Breast epithelium (tissue), 4 donors: ENCODE measurements around the gene NUDT21. TPM values are rescaled to one million over a fixed set of nuclear protein-coding genes. Genes with fewer than 3 reads are reported as not detected.

ENCODE experiments used
- DNase-seq, 2 donors: peaks; one replicate each; pipeline ENCODE4 v3.0.0-alpha.2; 2019; ENCODE audit warnings: low spot score in 2 of 2
- H3K27ac ChIP-seq, 2 donors: fragments of 200-600 bp; sonication (generic) in 1 of 2; one replicate each; pipeline ENCODE4 v1.5.1; 2016 to 2019; ENCODE audit warnings: mild to moderate bottlenecking in 1 of 2
- H3K27me3 ChIP-seq, 2 donors: fragments of 200-600 bp; sonication (generic) in 1 of 2; one replicate each; pipeline versions ENCODE4 v1.5.1 to v1.6.0; 2017 to 2019; ENCODE audit warnings: control low read depth in 1 of 2, mild to moderate bottlenecking in 1 of 2
- H3K36me3 ChIP-seq: fragments of 200-600 bp; one replicate; pipeline ENCODE4 v1.5.1; 2019
- H3K4me1 ChIP-seq, 2 donors: fragments of 200-600 bp; sonication (generic); one replicate each; pipeline ENCODE4 v1.5.1; 2016 to 2019; ENCODE audit warnings: control low read depth in 1 of 2
- H3K4me3 ChIP-seq, 3 donors: fragments of 200-600 bp; sonication (generic); 1 replicate in 2 of 3; 2 replicates in 1 of 3; pipeline ENCODE4 v1.5.1; 2016 to 2019; ENCODE audit warnings: mild to moderate bottlenecking in 3 of 3, moderate library complexity in 2 of 3
- H3K9me3 ChIP-seq, 2 donors: fragments of 200-600 bp; sonication (generic) in 1 of 2; one replicate each; pipeline ENCODE4 v1.5.1; 2016 to 2019; ENCODE audit warnings: control low read depth in 1 of 2
- POLR2A ChIP-seq: fragments of 450-650 bp; IDR thresholded peaks from one replicate; pipeline ENCODE4 v1.6.1; 2016; ENCODE audit warnings: antibody characterized with exemption, mild to moderate bottlenecking, moderate library complexity
- POLR2AphosphoS5 ChIP-seq, 3 donors: sonication (generic); formaldehyde crosslinking; IDR thresholded peaks; one replicate each; pipeline ENCODE4 v1.6.1; 2017; ENCODE audit warnings: antibody characterized with exemption in 3 of 3
- intact Hi-C: fragments of 100-400 bp; cut with DNase I; formaldehyde crosslinking; loops from one replicate; pipeline ENCODE4 v1.15.1; 2023; ENCODE audit warnings: low total_unique reads
- total RNA-seq, 3 donors: library from RNA; depleted of rRNA; stranded (reverse); fragments of >200 nt; gene quantifications; one replicate each; pipeline ENCODE4 v1.1.0, GENCODE V29; 2016
- TF ChIP-seq, protein P1 (sequence below), 3 donors: fragments of 450-650 bp; IDR thresholded peaks; one replicate each; pipeline ENCODE4 v1.5.1; 2016 to 2017; ENCODE audit warnings: antibody characterized with exemption in 3 of 3, mild to moderate bottlenecking in 3 of 3, moderate library complexity in 3 of 3

The NUDT21 gene
- total RNA-seq, 3 donors from 2014 or later = 53.9 to 65.3 (median 54.1) TPM

GRCh38 chr16:56479469-56479868 is 28.3 kb upstream of the NUDT21 start:
- no peak for TF ChIP-seq POLR2AphosphoS5 (IDR thresholded peaks at IDR 0.05)
- TF ChIP-seq, protein P1, sequence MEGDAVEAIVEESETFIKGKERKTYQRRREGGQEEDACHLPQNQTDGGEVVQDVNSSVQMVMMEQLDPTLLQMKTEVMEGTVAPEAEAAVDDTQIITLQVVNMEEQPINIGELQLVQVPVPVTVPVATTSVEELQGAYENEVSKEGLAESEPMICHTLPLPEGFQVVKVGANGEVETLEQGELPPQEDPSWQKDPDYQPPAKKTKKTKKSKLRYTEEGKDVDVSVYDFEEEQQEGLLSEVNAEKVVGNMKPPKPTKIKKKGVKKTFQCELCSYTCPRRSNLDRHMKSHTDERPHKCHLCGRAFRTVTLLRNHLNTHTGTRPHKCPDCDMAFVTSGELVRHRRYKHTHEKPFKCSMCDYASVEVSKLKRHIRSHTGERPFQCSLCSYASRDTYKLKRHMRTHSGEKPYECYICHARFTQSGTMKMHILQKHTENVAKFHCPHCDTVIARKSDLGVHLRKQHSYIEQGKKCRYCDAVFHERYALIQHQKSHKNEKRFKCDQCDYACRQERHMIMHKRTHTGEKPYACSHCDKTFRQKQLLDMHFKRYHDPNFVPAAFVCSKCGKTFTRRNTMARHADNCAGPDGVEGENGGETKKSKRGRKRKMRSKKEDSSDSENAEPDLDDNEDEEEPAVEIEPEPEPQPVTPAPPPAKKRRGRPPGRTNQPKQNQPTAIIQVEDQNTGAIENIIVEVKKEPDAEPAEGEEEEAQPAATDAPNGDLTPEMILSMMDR (IDR thresholded peaks at IDR 0.05) = no peak
- TF ChIP-seq POLR2A = no peak
- DNase-seq = no peak
- H3K27ac ChIP-seq = no peak overlapping the region
- no peaks in the 10 kb centered on the region for H3K4me1 ChIP-seq
- no peaks in the 10 kb centered on the region for H3K9me3 ChIP-seq
- no peaks in the 10 kb centered on the region for H3K27me3 ChIP-seq
- no peak overlapping the region for H3K4me3 ChIP-seq
- H3K36me3 ChIP-seq = no peaks in the 10 kb centered on the region
- intact Hi-C loops = no loop called here

GRCh38 chr16:56478281-56479049 is 27.3 kb upstream of the NUDT21 start:
- intact Hi-C loops = no loop called here
- H3K4me1 ChIP-seq = no peaks in the 10 kb centered on the region
- TF ChIP-seq POLR2AphosphoS5 (IDR thresholded peaks at IDR 0.05) (no peak), POLR2A (no peak)
- TF ChIP-seq, protein P1 (IDR thresholded peaks at IDR 0.05) = no peak
- no peak overlapping the region for H3K4me3 ChIP-seq
- H3K27ac ChIP-seq = no peak overlapping the region
- no peaks in the 10 kb centered on the region for H3K9me3 ChIP-seq
- H3K36me3 ChIP-seq = no peaks in the 10 kb centered on the region
- no peak for DNase-seq
- no peaks in the 10 kb centered on the region for H3K27me3 ChIP-seq

DNA sequence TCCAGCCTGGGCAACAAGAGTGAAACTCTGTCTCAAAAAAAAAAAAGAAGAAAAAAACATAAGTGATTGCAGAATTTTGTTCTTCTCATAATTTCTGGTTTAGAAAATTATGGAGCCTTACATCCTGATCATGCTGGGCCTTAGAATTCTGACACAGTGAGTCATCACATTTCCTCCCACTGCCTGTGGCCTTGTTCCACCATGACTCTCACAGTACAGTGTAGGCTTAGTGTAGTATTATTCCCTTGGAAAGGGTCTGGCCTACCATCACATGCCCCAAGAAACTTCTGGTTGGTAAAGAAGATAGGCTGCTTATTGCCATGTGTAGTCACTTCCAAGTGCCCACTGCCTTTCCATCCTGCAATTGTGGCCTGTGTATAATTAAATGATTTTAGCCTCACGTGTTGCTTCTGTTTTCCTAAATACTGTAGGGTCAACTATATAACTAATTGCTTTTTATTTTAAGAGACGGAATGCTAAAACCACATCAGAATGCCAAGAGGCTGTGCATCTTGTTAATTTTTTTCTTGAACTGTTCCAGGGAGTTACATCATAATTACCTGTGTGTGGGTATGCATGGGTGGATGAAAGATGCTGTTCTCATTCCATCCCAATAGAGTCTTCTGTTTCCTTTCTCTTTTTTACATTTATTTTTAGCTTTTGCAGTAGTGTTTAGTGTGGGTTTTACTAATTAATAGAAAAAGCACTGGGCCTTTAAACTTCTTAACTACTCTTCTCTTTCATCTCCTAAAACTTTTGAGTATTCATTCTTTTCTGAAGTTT is 26.2 kb upstream of the NUDT21 start:
- no peak for DNase-seq
- H3K27ac ChIP-seq = no peak overlapping the region
- intact Hi-C loops = no loop called here

DNA sequence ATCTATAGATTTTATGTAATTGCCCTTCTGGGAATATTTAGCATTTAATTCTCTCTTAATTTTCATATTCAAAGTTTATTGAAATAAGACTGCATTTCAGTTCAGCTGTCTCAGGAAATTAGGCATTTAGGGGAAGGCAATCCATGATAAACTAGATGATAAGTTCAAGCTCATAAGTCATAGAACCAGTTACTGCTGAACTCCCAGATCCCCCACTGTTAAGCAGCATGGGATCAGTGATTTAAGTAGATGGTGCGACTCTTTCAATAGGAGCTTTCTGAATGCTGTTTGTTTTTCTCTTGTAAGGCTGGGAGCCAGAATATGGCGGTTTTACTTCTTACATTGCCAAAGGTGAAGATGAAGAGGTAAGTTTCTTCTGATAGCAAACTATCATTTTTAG is 24.1 kb upstream of the NUDT21 start:
- Histone ChIP-seq H3K36me3 (no peaks in the 10 kb centered on the region), H3K27me3 (no peaks in the 10 kb centered on the region), H3K9me3 (no peaks in the 10 kb centered on the region), H3K27ac (no peak overlapping the region), H3K4me1 (no peaks in the 10 kb centered on the region), H3K4me3 (no peak overlapping the region)
- no peak for DNase-seq
- TF ChIP-seq POLR2AphosphoS5 (IDR thresholded peaks at IDR 0.05) (no peak), POLR2A (no peak)
- TF ChIP-seq, protein P1 (IDR thresholded peaks at IDR 0.05) = no peak
- intact Hi-C loops = no loop called here

More for the DNA sequence above, 26.2 kb upstream of the NUDT21 start:
- Histone ChIP-seq H3K4me1 (no peaks in the 10 kb centered on the region), H3K27me3 (no peaks in the 10 kb centered on the region), H3K36me3 (no peaks in the 10 kb centered on the region), H3K4me3 (no peak overlapping the region), H3K9me3 (no peaks in the 10 kb centered on the region)
- TF ChIP-seq POLR2AphosphoS5 (IDR thresholded peaks at IDR 0.05) (no peak), POLR2A (no peak)
- TF ChIP-seq, protein P1 (IDR thresholded peaks at IDR 0.05) = no peak

DNA sequence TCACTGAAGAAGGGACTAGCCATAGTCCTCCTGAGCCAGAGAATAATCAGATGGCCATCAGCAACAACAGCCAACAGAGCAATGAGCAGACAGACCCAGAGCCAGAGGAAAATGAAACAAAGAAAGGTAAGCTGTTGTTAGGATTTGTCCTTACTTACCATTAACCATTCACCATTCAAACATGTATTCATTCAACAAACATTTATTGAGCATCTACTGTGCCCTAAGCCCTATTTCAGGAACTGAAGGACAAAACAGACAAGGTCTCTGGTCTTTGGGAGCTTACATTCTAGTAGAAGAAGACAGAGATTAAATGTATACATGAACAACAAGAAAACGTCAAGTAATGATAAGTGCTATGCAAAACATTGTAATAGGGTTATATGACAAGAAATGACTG is 19.5 kb upstream of the NUDT21 start:
- Histone ChIP-seq H3K36me3 (no peaks in the 10 kb centered on the region), H3K27me3 (no peaks in the 10 kb centered on the region), H3K9me3 (no peaks in the 10 kb centered on the region), H3K4me3 (no peak overlapping the region), H3K4me1 (no peaks in the 10 kb centered on the region), H3K27ac (no peak overlapping the region)
- TF ChIP-seq POLR2A (no peak), POLR2AphosphoS5 (IDR thresholded peaks at IDR 0.05) (no peak)
- TF ChIP-seq, protein P1 (IDR thresholded peaks at IDR 0.05) = no peak
- no peak for DNase-seq
- intact Hi-C loops = no loop called here
